H1 (cell line): ENCODE measurements around the gene RPL13A. TPM values are rescaled to one million over a fixed set of nuclear protein-coding genes. Genes with fewer than 3 reads are reported as not detected.

Experiments
- ATF2 ChIP-seq: IDR thresholded peaks from 2 replicates; pipeline ENCODE4 v1.6.1; 2012; ENCODE audit warnings: low read length, inconsistent platforms
- CHD7 ChIP-seq: fragments of 300-600 bp; sonication (generic); IDR thresholded peaks from 2 replicates; pipeline ENCODE4 v1.7.1; 2012; ENCODE audit warnings: low read length, moderate library complexity, mild to moderate bottlenecking, inconsistent platforms; ENCODE audit not compliant: insufficient replicate concordance
- E2F6 ChIP-seq: IDR thresholded peaks from 2 replicates; pipeline ENCODE4 v1.6.1; 2012; ENCODE audit warnings: inconsistent platforms
- HDAC2 ChIP-seq, 2 experiments: fragments of 300-600 bp in 1 of 2; sonication (generic) in 1 of 2; IDR thresholded peaks; 2 replicates each; pipeline ENCODE4 v1.6.1; 2011 to 2012; ENCODE audit warnings: low read depth in 2 of 2, low read length in 2 of 2, mild to moderate bottlenecking in 2 of 2, moderate library complexity in 2 of 2, borderline replicate concordance in 1 of 2, inconsistent platforms in 1 of 2
- JUND ChIP-seq: IDR thresholded peaks from 2 replicates; pipeline ENCODE4 v1.6.1; 2011; ENCODE audit warnings: mild to moderate bottlenecking, improper control_type of control experiment, low read length
- KDM1A ChIP-seq: fragments of 200-600, 300-600 bp; sonication (generic); IDR thresholded peaks from 2 replicates; pipeline ENCODE4 v1.7.1; 2016; ENCODE audit warnings: mild to moderate bottlenecking, low read length, borderline replicate concordance
- RXRA ChIP-seq: IDR thresholded peaks from 2 replicates; pipeline ENCODE4 v1.6.1; 2011; ENCODE audit warnings: low read depth, mild to moderate bottlenecking, low read length, moderate library complexity; ENCODE audit not compliant: insufficient read depth
- SIX5 ChIP-seq: IDR thresholded peaks from 2 replicates; pipeline ENCODE4 v1.6.1; 2011; ENCODE audit warnings: mild to moderate bottlenecking, low read depth, low read length
- polyA plus RNA-seq, 7 experiments: library from polyadenylated mRNA; depleted of rRNA in 3 of 7; stranded (reverse) in 5 of 7; unstranded in 2 of 7; fragments of >200 nt in 5 of 7; fragments of 200-250 nt in 2 of 7; gene quantifications; 1 replicate in 5 of 7; 2 replicates in 1 of 7; 4 replicates in 1 of 7; pipeline versions ENCODE4 v1.2.1 to v1.2.3, GENCODE V29; 2011 to 2013; ENCODE audit warnings: missing spikeins in 2 of 7, mixed read lengths in 2 of 7
- total RNA-seq: library from RNA; stranded (reverse); fragmentation: NEBNext Ultra II Directional; extraction: Animal tissue kit (Norgen Biotek cat#: 25700); gene quantifications from 2 replicates; pipeline ENCODE4 v1.2.1, GENCODE V29; 2021

RPL13A gene
- total and polyA plus RNA-seq, 2 of the 8 experiments (the other 6 are each of a cell fraction or from before 2014, with no cell fraction given), result 3,305 to 8,868 TPM

GRCh38 chr19:49479975-49480628 lies 7.3 kb upstream of the RPL13A start (continued):
- TF ChIP-seq CHD7 (no peak), E2F6 (no peak), RXRA (no peak), HDAC2 (IDR thresholded peaks at IDR 0.05; ENCODE audit: borderline replicate concordance in 1 of 2, low read depth in 2 of 2, low read length in 2 of 2) (no peak), JUND (no peak), SIX5 (no peak), ATF2 (no peak), KDM1A (no peak)
